ENCODE data around the gene IL4R. TPM values are rescaled to one million over a fixed set of nuclear protein-coding genes. Genes with fewer than 3 reads are reported as not detected.
A peak's percentile ranks its signal among the peaks of the same experiment; 100 is the strongest.
"Not testable (repeated sequence)": the region's sequence is repeated elsewhere in the genome, so short reads cannot be mapped to it uniquely, and the experiment has no call there.

Gene IL4R
- 21.9 TPM for polyA plus RNA-seq (ENCODE audit: insufficient read length)
- long read RNA-seq, donor 1, partial matches to known transcripts, result 0 of 1 reads
- long read RNA-seq, donor 1, other reads (novel, unspliced or antisense), result 0 of 1 reads
- long read RNA-seq, donor 2, partial matches to known transcripts, result 0 of 2 reads
- long read RNA-seq, donor 2, other reads (novel, unspliced or antisense), result 0 of 2 reads
- long read RNA-seq, donor 3, partial matches to known transcripts, result 0 of 2 reads
- long read RNA-seq, donor 3, other reads (novel, unspliced or antisense), result 0 of 2 reads
- long read RNA-seq, donor 4, result 0 reads
- long read RNA-seq, donor 5, partial matches to known transcripts, result 0 of 1 reads
- long read RNA-seq, donor 5, other reads (novel, unspliced or antisense), result 0 of 1 reads
- long read RNA-seq, donor 6, partial matches to known transcripts, result 0 of 1 reads
- long read RNA-seq, donor 6, other reads (novel, unspliced or antisense), result 0 of 1 reads
- long read RNA-seq, donor 7, partial matches to known transcripts, result 0 of 1 reads
- long read RNA-seq, donor 7, other reads (novel, unspliced or antisense), result 0 of 1 reads
- long read RNA-seq, donor 8, result 0 reads

DNA sequence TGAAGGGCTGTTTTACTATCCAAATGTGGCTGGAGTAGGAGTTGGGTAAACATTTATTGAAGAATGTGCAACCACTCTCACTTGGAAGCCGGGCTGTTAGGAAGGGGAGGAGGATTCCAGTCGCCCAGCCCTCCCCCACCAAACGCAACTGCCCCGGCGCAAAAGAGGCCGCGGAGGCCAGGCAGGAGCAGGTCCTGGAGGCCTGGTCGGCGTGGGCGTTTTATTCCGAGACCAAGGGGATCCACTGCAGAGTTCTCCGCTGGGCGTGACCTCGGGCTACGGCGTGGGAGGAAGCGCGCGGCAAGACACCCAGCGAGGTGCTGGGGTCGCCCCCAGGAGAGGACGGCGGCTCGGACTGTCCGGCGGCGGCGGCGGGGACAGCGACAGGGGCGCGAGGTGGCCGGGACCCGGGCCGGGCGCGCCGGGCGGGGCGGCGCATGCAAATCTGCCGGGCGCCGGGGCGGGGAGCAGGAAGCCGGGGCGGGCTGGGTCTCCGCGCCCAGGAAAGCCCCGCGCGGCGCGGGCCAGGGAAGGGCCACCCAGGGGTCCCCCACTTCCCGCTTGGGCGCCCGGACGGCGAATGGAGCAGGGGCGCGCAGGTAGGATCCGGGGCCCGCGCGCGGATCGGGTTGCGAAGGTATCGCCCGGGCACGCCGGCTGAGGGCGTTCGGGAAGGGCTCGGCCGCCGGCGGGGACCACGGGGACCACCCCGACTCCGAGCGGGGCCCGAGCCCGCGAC, at the start of gene IL4R:
Gene IL4R, plus strand, starts transcription at position 553 of the 739 bp plus-strand sequence. CDS start 26,230 bp downstream, outside the sequence.
- DNase-seq, result peak; percentile 54

DNA sequence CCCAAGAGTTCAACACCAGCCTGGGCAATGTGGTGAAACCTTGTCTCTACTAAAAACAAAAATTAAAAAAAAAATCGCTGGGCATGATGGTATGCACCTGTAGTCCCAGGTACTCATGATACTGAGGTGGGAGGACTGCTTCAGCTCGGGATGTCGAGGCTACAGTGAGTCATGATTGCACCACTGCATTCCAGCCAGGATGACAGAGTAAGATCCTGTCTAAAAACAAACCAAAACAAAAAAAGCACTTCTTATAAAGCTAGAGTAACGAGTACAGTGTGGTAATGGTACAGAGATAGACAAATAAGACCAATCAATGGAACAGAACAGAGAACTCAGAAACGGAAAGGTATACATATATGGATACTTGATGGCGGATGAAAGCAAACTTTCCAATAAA, 49.6 kb upstream of the IL4R start:
- DNase-seq, result no peak

DNA sequence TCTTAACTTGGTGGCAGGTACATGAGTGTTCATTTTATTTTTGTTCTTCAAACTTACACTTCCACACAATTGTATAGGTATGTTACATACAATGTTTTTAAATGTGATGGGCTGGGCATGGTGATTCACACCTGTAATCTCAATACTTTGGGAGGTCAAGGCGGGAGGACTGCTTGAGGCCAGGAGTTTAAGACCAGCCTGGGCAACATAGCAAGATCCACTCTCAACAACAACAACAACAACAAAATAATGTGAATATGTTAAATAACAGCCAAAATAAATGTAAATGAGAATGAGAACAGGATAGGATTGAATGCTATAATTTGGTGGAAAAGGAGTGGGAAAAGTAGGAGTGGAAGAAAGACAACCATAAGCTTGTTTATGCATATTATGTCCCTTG, 47.8 kb upstream of the IL4R start:
- DNase-seq, result no peak

DNA sequence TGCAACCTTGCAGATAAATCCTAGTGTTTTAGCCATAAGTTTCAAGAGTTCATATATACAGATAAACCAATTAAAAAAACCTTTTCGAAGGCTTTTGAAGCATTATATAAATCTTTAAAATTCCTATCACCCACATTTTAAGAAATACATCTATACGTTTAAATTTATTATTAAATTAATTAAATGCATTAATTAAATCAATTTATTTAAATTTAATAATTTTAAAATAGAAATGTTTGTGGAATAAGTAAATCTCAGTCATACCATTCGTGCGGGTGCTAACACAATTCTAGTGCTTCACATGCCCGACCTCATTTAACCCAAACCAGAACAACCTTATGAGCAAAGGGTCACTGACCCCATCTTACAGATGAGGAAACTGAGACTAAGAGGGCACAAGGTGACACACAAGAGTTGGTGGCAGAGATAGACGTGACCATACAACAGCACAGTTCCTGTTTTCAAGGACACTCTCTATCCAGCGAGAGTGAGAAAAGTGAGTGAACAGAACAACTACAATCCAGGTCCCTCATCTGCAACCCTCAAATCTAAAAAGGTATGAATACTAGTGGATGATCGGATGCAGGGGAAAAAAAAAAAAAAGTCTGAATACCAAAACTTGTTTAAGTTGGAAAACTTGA, 46.6 kb upstream of the IL4R start:
- DNase-seq, result no peak

DNA sequence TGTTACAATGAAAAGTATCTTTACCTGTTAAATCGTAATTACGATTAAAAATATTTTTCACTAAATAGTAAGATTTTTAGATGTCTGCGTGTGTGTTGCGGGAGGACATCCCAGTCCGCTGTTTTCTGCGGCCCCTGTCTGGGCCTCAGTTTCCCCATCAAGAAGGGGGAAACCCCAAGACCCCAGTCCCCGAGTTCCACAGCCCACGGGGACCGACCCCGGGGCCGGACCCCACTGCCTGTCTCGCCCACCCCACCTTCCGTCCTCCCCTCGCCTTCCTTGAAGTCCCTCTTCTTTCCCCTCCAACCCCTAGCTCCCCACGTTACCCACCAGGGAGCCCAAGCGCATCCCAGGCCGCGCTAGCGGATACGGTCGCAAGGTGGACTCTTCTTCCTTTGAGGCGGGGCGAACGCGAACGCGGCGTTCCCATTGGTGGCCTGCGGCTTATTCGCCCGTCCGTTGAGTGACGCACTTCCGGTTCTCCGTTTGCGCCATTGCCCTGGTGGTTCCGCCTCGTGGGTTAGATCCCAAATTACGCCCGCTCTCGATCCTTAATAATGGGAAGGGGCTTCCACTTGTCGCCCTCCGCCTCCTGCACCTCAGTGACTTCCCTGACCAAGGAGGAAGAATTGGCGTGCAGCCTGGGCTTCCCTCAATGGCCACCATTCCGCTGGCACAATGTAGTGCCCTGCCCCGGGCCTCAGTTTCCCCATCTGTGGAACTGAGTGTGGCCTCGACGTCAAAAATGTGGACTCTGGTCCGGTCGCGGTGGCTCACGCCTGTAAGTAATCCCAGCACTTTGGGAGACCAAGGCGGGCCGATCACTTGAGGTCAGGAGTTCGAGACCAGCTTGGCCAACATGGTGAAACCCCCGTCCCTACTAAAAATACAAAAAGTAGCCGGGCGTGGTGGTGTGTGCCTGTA, 45.1 kb upstream of the IL4R start, which contains the start of gene NSMCE1:
Gene NSMCE1, minus strand, starts transcription at position 397 of the 924 bp plus-strand sequence. CDS start 11,202 bp downstream, outside the sequence.
- peak; percentile 97 for DNase-seq

DNA sequence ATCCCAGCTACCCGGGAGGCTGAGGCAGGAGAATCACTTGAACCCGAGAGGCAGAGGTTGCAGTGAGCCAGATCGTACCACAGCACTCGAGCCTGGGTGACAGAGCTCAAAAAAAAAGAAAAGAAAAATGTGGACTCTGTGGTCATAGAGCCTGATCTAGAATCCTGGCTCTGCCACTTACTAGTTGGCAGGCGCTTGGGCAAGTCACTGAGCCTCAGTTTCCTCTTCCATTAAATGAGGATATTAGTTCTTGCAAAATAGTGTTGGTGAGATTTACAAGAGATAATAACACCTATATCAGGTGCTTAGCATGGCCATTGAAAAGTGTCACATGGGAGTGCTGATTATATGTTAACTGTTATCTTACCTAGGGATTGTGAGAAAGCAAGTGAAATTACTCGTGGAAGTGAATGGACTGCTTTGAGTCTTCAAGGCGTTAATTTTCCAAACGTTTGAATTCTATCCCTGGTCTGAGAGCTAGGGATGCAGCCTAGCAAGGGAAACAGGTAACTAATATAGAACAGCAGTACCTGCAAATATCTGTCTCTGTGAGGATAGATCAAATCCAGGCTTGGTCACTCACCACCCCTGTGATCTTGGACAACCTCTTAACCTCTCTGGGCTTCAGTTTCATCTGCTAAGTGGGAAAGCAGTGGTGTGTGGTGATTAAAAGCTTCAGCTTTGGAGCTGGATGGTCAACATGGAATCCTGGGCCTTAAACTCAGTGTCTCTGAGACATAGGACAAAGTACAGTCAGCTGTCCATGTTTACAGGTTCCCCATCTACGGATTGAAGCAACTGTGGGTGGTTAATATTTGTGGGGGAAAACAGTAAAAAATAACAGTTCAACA, 44.2 kb upstream of the IL4R start:
- no peak for DNase-seq

DNA sequence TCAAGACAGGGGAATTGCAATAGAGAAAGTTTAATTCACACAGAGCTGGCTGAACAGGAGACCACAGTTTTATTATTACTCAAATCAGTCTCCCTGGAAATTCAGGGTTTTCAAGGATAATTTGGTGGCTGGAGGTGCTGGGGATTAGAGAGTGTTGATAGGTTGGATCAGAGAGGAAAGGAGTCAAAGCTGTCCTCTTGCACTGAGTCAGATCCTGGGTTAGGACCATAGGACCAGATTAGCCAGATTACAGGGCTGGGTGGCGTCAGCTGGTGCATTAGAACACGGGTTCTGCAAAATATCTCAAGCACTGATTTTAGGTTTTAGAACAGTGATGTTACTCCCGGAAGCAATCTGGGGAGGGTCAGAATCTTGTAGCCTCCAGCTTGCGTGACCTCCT, 43.4 kb upstream of the IL4R start:
- DNase-seq, result no peak

DNA sequence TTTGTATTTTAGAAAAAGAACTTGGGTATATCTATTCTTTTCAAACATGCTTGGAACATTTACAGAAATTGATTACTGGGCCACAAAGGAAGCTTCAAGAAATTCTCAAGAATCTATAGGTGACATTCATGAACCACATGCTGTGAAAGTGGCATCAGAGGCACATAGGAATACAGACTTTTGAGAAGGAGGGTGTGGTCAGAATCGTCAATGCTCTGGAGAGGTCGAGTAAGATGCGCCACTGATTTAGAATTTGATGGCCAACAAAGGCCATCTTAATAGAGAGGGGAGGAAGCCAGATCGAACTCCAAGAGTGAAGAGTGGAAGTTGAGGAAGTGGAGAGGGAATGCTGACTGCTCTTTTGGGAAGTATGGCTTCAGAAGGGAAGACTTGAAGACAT, 41.7 kb upstream of the IL4R start:
- no peak for DNase-seq

DNA sequence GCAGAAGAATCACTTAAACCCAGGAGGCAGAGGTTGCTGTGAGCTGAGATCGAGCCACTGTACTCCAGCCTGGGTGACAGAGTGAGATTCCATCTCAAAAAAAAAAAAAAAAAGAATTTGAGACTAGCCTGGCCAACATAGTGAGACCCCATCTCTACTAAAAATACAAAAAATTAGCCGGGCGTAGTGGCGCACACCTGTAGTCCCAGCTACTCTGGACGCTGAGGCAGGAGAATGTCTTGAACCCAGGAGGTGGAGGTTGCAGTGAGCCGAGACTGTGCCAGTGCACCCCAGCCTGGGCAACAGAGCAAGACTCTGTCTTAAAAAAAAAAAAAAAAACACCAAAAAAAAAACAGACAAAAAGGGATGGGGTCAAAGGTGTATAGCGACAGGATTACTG, 41.1 kb upstream of the IL4R start:
- not testable (repeated sequence) for DNase-seq

DNA sequence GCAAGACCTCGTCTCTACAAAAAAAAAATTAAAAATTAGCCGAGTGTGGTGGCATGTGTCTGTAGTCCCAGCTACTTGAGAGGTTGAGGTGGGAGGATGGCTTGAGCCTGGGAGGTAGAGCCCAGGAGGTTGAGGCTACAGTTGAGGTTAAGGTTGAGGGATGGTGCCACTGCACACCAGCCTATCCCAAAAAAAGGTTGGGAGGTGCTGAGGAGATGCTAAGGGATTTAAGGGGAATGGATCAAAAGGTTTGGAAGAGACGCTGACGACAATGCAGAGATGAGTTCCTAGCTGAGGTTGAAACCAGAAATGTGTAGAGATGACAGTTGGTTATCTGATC, 40.5 kb upstream of the IL4R start:
- no peak for DNase-seq

DNA sequence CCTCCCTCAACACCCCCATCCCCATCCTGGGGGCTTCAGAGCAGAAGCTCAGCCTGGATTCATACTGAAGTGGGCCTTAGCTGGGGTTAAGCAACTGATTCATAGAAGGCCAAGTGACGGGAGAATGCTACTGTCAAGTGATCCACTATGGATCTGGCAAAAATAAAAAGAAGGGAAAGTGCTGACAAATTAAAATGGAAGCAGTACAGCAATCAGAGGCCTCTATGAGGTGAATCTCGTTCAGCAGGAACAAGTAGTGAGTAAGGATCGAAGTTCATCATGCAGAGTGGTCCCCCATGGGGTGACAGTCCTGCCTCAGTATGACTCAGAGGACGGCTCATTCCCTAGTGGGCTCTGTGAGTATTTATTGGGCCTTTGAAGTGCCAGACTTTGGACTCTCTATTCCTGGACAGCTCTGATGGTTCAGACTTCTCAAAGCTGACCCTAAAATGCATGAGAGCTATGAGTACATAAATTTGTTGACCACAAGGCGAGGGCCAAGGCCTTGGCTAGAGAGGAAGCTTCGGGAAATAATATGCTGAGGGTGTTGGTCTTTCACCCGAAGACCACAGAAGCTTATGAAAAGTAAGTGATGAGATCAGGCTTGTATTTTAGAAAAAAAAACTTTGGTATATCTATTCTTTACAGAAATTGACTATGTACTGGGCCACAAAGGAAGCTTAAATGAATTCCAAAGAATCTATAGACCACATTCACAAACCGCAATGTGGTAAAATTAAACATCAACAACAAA, 39.9 kb upstream of the IL4R start:
- DNase-seq, result no peak

DNA sequence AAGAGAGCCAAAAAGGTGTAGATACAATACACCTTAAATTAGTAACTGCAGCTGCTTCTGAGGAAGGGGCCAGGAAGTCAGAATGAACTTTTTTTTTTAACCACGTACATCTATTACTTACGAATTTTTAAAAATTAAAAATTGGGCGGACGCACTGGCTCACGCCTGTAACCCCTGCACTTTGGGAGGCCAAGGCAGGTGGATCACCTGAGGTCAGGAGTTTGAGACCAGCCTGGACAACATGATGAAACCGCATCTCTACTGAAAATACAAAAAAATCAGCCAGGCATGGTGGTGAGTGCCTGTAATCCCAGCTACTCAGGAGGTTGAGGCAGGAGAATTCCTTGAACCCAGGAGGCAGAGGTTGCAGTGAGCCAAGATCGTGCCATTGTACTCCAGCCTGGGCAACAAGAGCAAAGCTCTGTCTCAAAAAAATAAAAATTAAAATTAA, 39.3 kb upstream of the IL4R start:
- not testable (repeated sequence) for DNase-seq

DNA sequence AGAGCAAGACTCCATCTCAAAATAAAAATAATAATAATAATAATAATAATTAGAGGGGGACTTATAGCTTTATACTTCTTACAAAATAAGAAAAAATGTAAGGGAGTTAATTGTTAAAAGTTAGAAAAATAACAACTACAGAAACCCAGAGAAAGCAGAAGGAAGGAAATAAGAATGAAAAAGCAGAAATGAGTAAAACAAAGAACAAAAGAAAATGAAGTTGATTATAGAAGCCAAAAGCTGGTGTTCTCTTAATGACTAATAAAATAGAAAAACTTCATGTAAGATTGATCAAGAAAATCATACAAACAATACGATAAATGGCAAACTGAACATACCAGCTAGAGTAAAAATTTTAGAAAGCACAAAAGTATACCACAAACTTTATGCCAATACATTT, 38.4 kb upstream of the IL4R start:
- no peak for DNase-seq

DNA sequence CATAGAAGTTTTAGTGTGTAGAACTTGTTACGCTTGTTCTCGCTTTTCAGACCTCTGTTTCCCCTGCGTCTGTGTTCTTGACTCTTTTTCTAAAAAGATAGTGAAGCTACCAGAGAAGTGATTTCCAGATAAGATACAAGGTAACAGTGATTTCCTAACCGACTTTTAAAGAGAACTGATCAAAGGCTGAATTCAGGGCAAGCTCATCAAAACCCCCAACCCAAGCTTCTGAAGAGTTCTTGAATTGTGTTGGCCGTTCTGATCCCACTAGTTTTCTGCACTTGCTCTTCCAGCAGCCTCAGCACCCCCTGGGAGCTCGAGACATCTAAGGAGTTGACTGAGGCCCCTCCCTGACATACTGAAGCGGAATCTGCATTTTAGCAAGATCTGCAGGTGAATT, 32.5 kb upstream of the IL4R start:
- no peak for DNase-seq

DNA sequence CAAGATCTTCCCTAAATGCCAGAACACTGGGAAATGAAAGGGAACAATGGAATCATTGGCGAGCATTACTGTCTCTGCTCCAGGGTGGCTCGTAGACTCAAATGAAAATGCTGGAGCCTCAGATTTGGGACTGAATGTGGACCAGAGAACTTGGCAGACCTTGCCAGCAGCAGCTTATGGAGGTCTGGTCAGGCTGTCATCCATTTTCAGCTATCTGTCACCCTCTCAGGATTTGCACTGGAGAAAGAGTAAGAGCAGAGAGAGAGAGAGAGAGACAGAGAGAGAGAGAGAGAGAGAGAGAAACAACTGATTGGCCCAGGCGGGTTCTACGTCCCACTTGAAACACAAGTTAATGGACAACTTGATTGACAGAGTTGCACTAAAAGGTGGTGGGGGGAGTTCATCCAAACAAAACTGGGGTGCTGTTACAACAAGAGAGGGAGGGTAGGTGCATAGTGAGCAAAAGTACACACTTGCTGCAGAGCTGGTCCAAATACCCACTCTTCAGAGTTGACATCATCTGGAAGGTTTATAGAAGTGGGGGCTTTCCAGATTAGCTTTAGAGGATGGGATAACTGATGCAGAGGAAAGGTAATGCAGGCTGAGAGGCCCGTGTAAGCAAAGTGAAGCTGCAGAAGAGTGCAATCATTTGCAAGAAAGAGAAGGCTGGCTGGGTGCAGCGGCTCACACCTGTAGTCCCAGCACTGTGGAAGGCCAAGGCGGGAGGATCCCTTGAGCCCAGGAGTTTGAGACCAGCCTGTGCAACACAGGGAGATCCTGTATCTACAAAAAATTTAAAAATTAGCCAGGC, 28.7 kb upstream of the IL4R start:
- DNase-seq, result no peak

DNA sequence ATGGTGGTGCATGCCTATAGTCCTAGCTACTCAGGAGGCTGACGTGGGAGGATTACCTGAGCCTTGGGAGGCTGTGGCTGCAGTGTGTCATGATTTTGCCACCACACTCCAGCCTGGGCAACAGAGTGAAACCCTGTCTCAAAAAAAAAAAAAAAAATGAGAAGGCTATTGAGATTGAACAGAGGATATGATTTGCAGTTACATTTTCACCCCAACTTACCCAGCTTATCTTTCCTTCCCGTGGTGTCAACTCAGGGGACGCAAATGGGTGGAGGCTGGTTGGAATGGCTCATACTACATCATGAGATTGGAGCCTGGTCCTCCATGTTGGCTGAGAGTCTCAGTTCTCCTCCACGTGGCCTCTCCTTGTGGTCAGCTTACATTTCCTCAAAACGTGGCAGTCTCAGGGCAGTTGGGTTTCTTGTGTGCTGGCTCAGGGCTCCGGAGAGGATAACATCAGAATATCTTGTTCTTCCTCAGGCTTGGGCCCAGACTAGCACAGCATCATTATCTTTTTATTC, 28.0 kb upstream of the IL4R start:
- DNase-seq, result no peak

DNA sequence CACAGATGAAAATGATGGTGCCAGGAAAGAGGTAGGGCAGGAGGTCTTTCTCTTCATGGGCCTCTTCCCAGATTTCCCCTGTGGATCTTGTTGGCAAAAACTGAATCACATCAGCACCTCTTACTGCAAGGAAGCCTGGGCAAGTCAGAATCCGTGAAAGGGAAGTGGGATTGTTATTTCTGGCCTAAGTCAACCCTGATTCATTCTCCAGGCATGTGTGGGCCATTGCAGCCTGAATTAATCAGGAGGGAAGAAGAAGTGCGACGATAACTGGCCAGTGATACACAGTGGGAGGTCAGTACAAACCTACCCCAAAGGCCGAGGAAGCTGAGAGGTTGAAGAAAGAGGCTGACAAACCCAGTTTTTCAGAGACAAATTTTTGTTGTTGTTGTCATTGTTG, 27.3 kb upstream of the IL4R start:
- DNase-seq, result no peak

DNA sequence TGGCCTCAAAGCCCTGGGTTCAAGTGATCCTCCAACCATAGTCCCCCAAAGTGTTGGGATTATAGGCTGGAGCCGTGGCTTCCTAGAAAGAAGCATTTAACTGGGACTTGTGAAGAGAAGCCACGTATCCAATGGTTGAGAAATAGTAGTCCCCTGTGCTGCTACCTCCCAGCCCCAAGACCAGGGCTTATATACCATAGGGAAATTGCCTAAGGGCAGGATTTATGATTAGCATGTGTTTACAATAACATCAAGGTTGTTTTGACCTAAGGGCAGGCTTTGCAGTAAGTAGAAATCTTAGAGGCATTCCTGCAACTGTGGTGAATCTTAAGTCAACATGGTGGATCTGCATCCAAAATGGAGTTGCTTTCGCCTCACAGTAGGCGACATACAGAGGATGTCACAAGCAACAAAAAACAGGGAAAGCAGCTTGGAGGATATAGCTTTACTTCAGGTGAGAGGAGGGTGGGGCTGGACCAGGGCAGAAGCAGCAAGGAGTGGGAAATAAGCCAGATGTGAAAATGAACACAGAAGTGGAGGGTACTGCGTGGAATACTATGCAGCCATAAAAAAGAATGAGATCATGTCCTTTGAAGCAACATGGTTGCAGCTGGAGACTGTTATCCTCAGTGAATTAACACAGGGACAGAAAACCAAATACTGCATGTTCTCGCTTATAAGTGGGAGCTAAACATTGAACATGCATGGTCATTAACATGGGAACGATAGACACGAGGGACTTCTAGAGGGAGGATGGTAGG, 26.5 kb upstream of the IL4R start:
- no peak for DNase-seq
